Measurements from ENCODE around the gene FLCN. TPM values are rescaled to one million over a fixed set of nuclear protein-coding genes. Genes with fewer than 3 reads are reported as not detected.
A peak's percentile ranks its signal among the peaks of the same experiment; 100 is the strongest.
"Not testable (repeated sequence)": the region's sequence is repeated elsewhere in the genome, so short reads cannot be mapped to it uniquely, and the experiment has no call there.

The FLCN gene
- total RNA-seq = 10 to 100 TPM; 48.8 to 53.1 TPM

- Mint-ChIP-seq H3K4me1 (peaks cover 37% of the 10 kb centered on the region), H3K27me3 (no peaks in the 10 kb centered on the region), H3K9me3 (no peaks in the 10 kb centered on the region), H3K4me3 (peak within 1 kb of the TSS; percentile 96), H3K27ac (peak within 1 kb of the TSS; percentile 91), H3K36me3 (ENCODE audit: low read depth) (peaks cover 11% of the 10 kb centered on the region)
- peak; percentile 89 for DNase-seq
- CTCF ChIA-PET = interaction anchor here (0.8 to 1.4 kb wide), 5 partner anchors 9 to 118 kb away, joined by 3 read pairs; no protein-coding TSS in a partner anchor
- POLR2A ChIA-PET = interaction anchor here (0.6 to 4.3 kb wide), 22 partner anchors 10 to 249 kb away, joined by 3 to 26 read pairs (median 4); partner anchors contain the start of gene COPS3
Observed at GRCh38 chr17:17237026-17237799, at the start of gene FLCN. Gene FLCN (minus strand): TSS chr17:17237168. CDS start chr17:17228137, 9,031 bp downstream.

GRCh38 chr17:17285951-17286350 lies 49.0 kb upstream of the FLCN start:
- Mint-ChIP-seq H3K4me1 (peaks cover 14% of the 10 kb centered on the region), H3K4me3 (no peak overlapping the region), H3K27ac (no peak overlapping the region), H3K9me3 (no peaks in the 10 kb centered on the region), H3K27me3 (peaks cover 2% of the 10 kb centered on the region), H3K36me3 (ENCODE audit: low read depth) (no peaks in the 10 kb centered on the region)
- ChIA-PET CTCF (no interaction called here), POLR2A (no interaction called here)
- no peak for DNase-seq

- peak within 1 kb of the TSS; percentile 88 for H3K27ac Mint-ChIP-seq
Observed at GRCh38 chr17:17280613-17281549, 43.9 kb upstream of the FLCN start, which contains the start of gene COPS3. Gene COPS3 (minus strand): TSS chr17:17281246. CDS start chr17:17281186, 60 bp downstream.

GRCh38 chr17:17279316-17279715 lies 42.3 kb upstream of the FLCN start:
- H3K27ac Mint-ChIP-seq = peak overlapping the region; percentile 88
- peak overlapping the region; percentile 89 for H3K4me3 Mint-ChIP-seq
- POLR2A ChIA-PET = interaction anchor here (1.3 to 3.1 kb wide), 5 partner anchors 17 to 302 kb away, joined by 3 to 38 read pairs (median 10); partner anchors contain the start of gene FLCN
- DNase-seq = no peak
- peaks cover 18% of the 10 kb centered on the region for H3K36me3 Mint-ChIP-seq (ENCODE audit: low read depth)
- peaks cover 41% of the 10 kb centered on the region for H3K4me1 Mint-ChIP-seq
- H3K9me3 Mint-ChIP-seq = no peaks in the 10 kb centered on the region
- CTCF ChIA-PET = interaction anchor here (2.3 to 3.4 kb wide), 2 partner anchors 10 to 137 kb away, joined by 8 to 23 read pairs; no protein-coding TSS in a partner anchor
- H3K27me3 Mint-ChIP-seq = peaks cover 2% of the 10 kb centered on the region

More at GRCh38 chr17:17280613-17281549, 43.9 kb upstream of the FLCN start, which contains the start of gene COPS3:
- Mint-ChIP-seq H3K4me1 (peaks cover 41% of the 10 kb centered on the region), H3K27me3 (peaks cover 2% of the 10 kb centered on the region), H3K9me3 (no peaks in the 10 kb centered on the region), H3K4me3 (peak within 1 kb of the TSS; percentile 89), H3K36me3 (ENCODE audit: low read depth) (peaks cover 10% of the 10 kb centered on the region)
- POLR2A ChIA-PET = interaction anchor here (0.6 to 3.1 kb wide), 28 partner anchors 8 to 683 kb away, joined by 3 to 38 read pairs (median 4); partner anchors contain the start of genes FLCN, MPRIP and SREBF1
- peak; percentile 98 for DNase-seq
- CTCF ChIA-PET = interaction anchor here (0.6 to 3.4 kb wide), 8 partner anchors 11 to 292 kb away, joined by 3 to 23 read pairs (median 4); no protein-coding TSS in a partner anchor

GRCh38 chr17:17277431-17277830 lies 40.5 kb upstream of the FLCN start:
- Mint-ChIP-seq H3K36me3 (ENCODE audit: low read depth) (peaks cover 31% of the 10 kb centered on the region), H3K4me1 (peaks cover 41% of the 10 kb centered on the region)
- DNase-seq, H3K27me3 Mint-ChIP-seq, H3K27ac Mint-ChIP-seq, H3K9me3 Mint-ChIP-seq, H3K4me3 Mint-ChIP-seq: not testable (repeated sequence)
- ChIA-PET POLR2A (interaction anchor here (1.2 to 1.5 kb wide), 2 partner anchors 12 to 25 kb away, joined by 3 to 5 read pairs; no protein-coding TSS in a partner anchor), CTCF (interaction anchor here (1.2 kb wide), 1 partner anchor 136 kb away, joined by 3 read pairs; no protein-coding TSS in a partner anchor)

GRCh38 chr17:17275971-17276370 lies 39.0 kb upstream of the FLCN start:
- no peak for DNase-seq
- POLR2A ChIA-PET = no interaction called here
- CTCF ChIA-PET = interaction anchor here (0.6 to 0.7 kb wide), 2 partner anchors 9 to 37 kb away, joined by 3 read pairs; no protein-coding TSS in a partner anchor
- peaks cover 27% of the 10 kb centered on the region for H3K4me1 Mint-ChIP-seq
- H3K4me3 Mint-ChIP-seq = no peak overlapping the region
- no peaks in the 10 kb centered on the region for H3K27me3 Mint-ChIP-seq
- H3K9me3 Mint-ChIP-seq = no peaks in the 10 kb centered on the region
- no peak overlapping the region for H3K27ac Mint-ChIP-seq
- peaks cover 32% of the 10 kb centered on the region for H3K36me3 Mint-ChIP-seq (ENCODE audit: low read depth)

DNA sequence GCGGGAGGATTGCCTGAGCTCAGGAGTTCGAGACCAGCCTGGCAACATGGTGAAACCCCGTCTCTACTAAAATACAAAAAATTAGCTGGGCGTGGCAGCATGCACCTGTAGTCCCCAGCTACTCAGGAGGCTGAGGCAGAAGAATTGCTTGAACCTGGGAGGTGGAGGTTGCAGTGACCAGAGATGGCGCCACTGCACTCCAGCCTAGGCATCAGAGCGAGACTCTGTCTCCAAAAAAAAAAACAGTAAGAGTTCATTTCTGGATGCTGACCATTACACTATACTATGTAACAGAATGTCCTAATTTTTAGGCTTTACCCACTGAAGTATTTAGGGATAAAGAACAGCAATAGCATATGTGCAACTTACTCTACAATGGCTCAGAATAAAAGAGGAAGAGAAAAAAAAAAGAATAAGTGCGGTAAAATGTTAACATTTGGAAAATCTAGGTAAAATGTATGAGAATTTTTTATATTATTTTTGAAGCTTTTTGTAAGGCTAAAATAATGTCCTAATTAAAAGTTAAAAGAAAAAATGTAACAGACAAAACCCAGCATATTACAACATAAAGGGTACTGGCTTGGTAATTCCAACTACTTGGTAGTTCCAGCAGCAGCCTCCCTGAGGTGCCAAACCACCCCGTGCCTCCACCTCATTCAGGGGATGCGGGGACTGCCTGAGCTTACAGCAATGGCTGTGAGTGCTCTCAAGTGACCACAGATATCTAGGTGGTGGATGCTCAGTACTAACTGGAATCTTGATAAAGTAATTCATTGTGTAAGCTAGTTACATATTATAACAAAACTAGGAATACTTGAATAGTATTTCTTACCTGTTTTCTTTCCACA lies 33.2 kb upstream of the FLCN start:
- DNase-seq = peak; percentile 37
- POLR2A ChIA-PET = interaction anchor here (1.4 kb wide), 1 partner anchor 9 kb away, joined by 3 read pairs; no protein-coding TSS in a partner anchor
- no peak overlapping the region for H3K4me3 Mint-ChIP-seq
- no peaks in the 10 kb centered on the region for H3K27me3 Mint-ChIP-seq
- CTCF ChIA-PET = interaction anchor here (0.6 to 4.4 kb wide), 12 partner anchors 8 to 133 kb away, joined by 3 to 24 read pairs (median 4); partner anchors contain the start of gene COPS3
- H3K36me3 Mint-ChIP-seq (ENCODE audit: low read depth) = peaks cover 52% of the 10 kb centered on the region
- H3K27ac Mint-ChIP-seq = no peak overlapping the region
- no peaks in the 10 kb centered on the region for H3K9me3 Mint-ChIP-seq
- H3K4me1 Mint-ChIP-seq = no peaks in the 10 kb centered on the region

DNA sequence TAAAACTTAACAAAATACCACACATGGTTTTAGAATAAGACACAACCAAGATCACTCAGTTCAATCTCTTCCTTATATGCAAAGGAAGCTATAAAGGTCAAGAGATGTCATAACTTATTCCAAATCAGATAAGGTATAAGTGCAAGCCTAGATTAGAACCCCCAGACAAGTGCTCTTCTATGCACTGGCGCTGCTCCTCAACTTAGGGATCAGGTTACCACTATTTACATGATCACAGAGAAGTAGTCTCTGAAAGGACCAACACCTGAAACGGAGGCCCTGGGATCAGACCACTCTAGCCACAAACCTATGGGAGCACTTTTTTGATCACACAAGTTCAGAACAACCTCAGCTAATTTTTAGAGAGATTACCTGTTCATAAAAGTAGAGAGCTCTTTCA lies 27.5 kb upstream of the FLCN start:
- Mint-ChIP-seq H3K36me3 (ENCODE audit: low read depth) (peaks cover 57% of the 10 kb centered on the region), H3K4me1 (no peaks in the 10 kb centered on the region), H3K4me3 (no peak overlapping the region), H3K27me3 (no peaks in the 10 kb centered on the region), H3K27ac (no peak overlapping the region), H3K9me3 (no peaks in the 10 kb centered on the region)
- CTCF ChIA-PET = interaction anchor here (1.3 to 2.8 kb wide), 2 partner anchors 10 to 122 kb away, joined by 3 to 10 read pairs; no protein-coding TSS in a partner anchor
- POLR2A ChIA-PET = interaction anchor here (0.9 kb wide), 1 partner anchor 29 kb away, joined by 3 read pairs; no protein-coding TSS in a partner anchor
- no peak for DNase-seq

DNA sequence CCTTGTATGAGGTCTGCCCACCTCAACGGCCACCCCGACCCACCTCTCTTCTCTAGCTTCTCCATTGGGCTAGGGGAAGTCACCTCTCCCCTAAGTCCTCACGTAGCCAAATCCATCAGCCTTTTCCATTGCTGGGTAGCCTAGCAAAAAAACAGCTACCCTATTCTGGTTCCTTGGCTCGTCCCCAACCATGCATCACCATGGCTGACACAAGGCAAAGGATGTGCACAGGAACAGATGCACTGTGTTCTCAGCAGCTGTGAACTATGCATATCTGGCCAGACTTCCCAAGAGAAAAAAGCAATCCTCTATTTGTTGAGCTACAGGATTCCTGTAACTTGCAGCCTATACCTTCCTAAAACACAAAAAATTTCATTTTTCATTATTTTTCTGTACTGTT lies 22.0 kb upstream of the FLCN start:
- Mint-ChIP-seq H3K27ac (no peak overlapping the region), H3K27me3 (no peaks in the 10 kb centered on the region), H3K36me3 (ENCODE audit: low read depth) (peaks cover 65% of the 10 kb centered on the region), H3K9me3 (no peaks in the 10 kb centered on the region), H3K4me1 (no peaks in the 10 kb centered on the region), H3K4me3 (no peak overlapping the region)
- ChIA-PET POLR2A (interaction anchor here (0.7 to 1.2 kb wide), 3 partner anchors 8 to 22 kb away, joined by 3 to 4 read pairs (median 3); partner anchors contain the start of gene COPS3), CTCF (interaction anchor here (1.0 to 1.5 kb wide), 2 partner anchors 54 to 117 kb away, joined by 3 to 4 read pairs; no protein-coding TSS in a partner anchor)
- DNase-seq = no peak

DNA sequence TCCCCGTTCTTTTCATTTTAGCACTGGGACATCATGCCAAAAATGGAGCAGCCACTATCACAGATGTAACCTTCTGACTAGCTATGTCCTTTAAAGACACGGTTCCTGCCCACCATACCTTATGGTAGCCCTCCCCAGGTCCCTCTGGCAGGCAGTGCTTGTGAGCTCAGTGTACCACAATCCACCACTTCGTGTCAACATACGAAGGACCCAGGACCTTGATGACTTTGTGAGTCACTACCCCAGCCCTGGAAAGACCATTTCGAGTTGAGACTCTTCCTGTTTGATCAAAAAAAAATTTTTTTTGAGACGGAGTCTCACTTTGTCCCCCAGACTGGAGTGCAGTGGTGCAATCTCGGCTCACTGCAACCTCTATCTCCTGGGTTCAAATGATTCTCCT lies 21.0 kb upstream of the FLCN start:
- Mint-ChIP-seq H3K9me3 (no peaks in the 10 kb centered on the region), H3K4me1 (peaks cover 6% of the 10 kb centered on the region), H3K27ac (no peak overlapping the region), H3K36me3 (ENCODE audit: low read depth) (peaks cover 66% of the 10 kb centered on the region), H3K4me3 (no peak overlapping the region), H3K27me3 (no peaks in the 10 kb centered on the region)
- ChIA-PET CTCF (interaction anchor here (1.0 to 1.5 kb wide), 3 partner anchors 13 to 116 kb away, joined by 4 read pairs; no protein-coding TSS in a partner anchor), POLR2A (interaction anchor here (0.6 to 1.2 kb wide), 3 partner anchors 9 to 252 kb away, joined by 3 to 4 read pairs (median 3); partner anchors contain the start of gene COPS3)
- DNase-seq = no peak

GRCh38 chr17:17256316-17256715 lies 19.3 kb upstream of the FLCN start:
- Mint-ChIP-seq H3K4me3 (no peak overlapping the region), H3K9me3 (no peaks in the 10 kb centered on the region), H3K4me1 (peaks cover 7% of the 10 kb centered on the region), H3K27me3 (no peaks in the 10 kb centered on the region), H3K36me3 (ENCODE audit: low read depth) (peaks cover 71% of the 10 kb centered on the region), H3K27ac (no peak overlapping the region)
- DNase-seq = no peak
- CTCF ChIA-PET = interaction anchor here (0.5 to 1.5 kb wide), 2 partner anchors 14 to 399 kb away, joined by 4 read pairs; no protein-coding TSS in a partner anchor
- POLR2A ChIA-PET = interaction anchor here (0.6 to 0.7 kb wide), 2 partner anchors 24 to 485 kb away, joined by 3 read pairs; no protein-coding TSS in a partner anchor
